ENCODE measurements around the gene MAP7D2.

The MAP7D2 gene

GRCh38 chrX:20112022-20112774, 4.5 kb downstream of the MAP7D2 start:
- H3K4me1 ChIP-seq (ENCODE audit: control insufficient read depth, insufficient read depth, low read length) = no peaks in the 10 kb centered on the region
- no peaks in the 10 kb centered on the region for H3K9me3 ChIP-seq (replicated peaks; ENCODE audit: low read length)
- no peak overlapping the region for H3K4me2 ChIP-seq (ENCODE audit: low read length)
- no peaks in the 10 kb centered on the region for H3K36me3 ChIP-seq (ENCODE audit: insufficient read depth, low read length)
- H3K9ac ChIP-seq (ENCODE audit: low read depth, low read length) = no peak overlapping the region
- peaks cover 27% of the 10 kb centered on the region for H3K27me3 ChIP-seq (ENCODE audit: control insufficient read depth, insufficient read depth, low read length)
- no peak overlapping the region for H3K4me3 ChIP-seq (ENCODE audit: low read length)

DNA sequence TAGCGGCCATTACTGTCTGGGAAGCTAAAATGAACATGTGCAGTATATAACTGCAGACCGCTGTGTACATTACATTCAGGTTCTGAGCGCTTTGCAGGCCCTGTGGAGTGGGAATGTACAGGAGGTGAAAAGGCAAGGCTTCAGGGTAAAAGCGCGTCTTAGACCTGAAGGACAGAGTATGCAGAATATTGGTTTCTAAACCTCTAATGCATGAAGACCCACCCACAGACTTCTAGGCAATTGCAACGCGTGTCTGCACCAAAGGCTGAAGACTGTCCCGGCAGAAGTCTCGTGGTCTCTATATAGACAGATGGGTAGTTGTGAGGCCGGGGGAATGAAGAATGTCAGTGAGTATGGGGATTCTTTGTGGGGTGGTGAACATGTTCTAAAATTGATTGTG, 5.4 kb downstream of the MAP7D2 start:
- Histone ChIP-seq H3K4me2 (ENCODE audit: low read length) (no peak overlapping the region), H3K4me3 (ENCODE audit: low read length) (no peak overlapping the region), H3K36me3 (ENCODE audit: insufficient read depth, low read length) (no peaks in the 10 kb centered on the region), H3K9me3 (replicated peaks; ENCODE audit: low read length) (no peaks in the 10 kb centered on the region), H3K27me3 (ENCODE audit: control insufficient read depth, insufficient read depth, low read length) (peaks cover 18% of the 10 kb centered on the region), H3K4me1 (ENCODE audit: control insufficient read depth, insufficient read depth, low read length) (no peaks in the 10 kb centered on the region), H3K9ac (ENCODE audit: low read depth, low read length) (no peak overlapping the region)

GRCh38 chrX:20101934-20102581, 14.6 kb downstream of the MAP7D2 start:
- Histone ChIP-seq H3K4me1 (ENCODE audit: control insufficient read depth, insufficient read depth, low read length) (no peaks in the 10 kb centered on the region), H3K36me3 (ENCODE audit: insufficient read depth, low read length) (no peaks in the 10 kb centered on the region), H3K27me3 (ENCODE audit: control insufficient read depth, insufficient read depth, low read length) (peaks cover 22% of the 10 kb centered on the region), H3K4me3 (ENCODE audit: low read length) (no peak overlapping the region), H3K4me2 (ENCODE audit: low read length) (no peak overlapping the region), H3K9ac (ENCODE audit: low read depth, low read length) (no peak overlapping the region), H3K9me3 (replicated peaks; ENCODE audit: low read length) (no peaks in the 10 kb centered on the region)

GRCh38 chrX:20091499-20091898, 25.2 kb downstream of the MAP7D2 start:
- H3K27me3 ChIP-seq (ENCODE audit: control insufficient read depth, insufficient read depth, low read length) = peaks cover 11% of the 10 kb centered on the region
- no peaks in the 10 kb centered on the region for H3K9me3 ChIP-seq (replicated peaks; ENCODE audit: low read length)
- H3K4me2 ChIP-seq (ENCODE audit: low read length) = no peak overlapping the region
- H3K36me3 ChIP-seq (ENCODE audit: insufficient read depth, low read length) = no peaks in the 10 kb centered on the region
- H3K9ac ChIP-seq (ENCODE audit: low read depth, low read length) = no peak overlapping the region
- H3K4me1 ChIP-seq (ENCODE audit: control insufficient read depth, insufficient read depth, low read length) = no peaks in the 10 kb centered on the region
- H3K4me3 ChIP-seq (ENCODE audit: low read length) = no peak overlapping the region

DNA sequence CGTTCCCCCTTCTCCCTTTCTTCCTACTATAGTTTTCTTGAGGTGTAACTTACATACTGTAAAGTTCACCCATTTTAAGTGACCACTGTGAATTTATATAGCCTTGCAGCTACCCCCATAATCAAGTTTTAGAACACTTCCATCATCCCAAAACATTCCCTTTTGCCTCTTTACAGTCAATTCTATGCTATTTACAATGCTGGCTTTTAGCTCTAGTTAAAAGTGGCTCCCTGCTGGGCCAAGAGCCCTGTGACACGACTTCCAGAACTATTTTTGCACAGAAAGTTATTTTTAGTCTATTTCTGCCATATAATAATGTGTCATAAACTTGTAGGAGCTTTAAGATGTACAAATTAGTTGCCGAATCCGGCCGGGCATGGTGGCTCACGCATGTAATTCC, 26.9 kb downstream of the MAP7D2 start:
- no peak overlapping the region for H3K4me2 ChIP-seq (ENCODE audit: low read length)
- H3K9me3 ChIP-seq (replicated peaks; ENCODE audit: low read length) = no peaks in the 10 kb centered on the region
- no peaks in the 10 kb centered on the region for H3K4me1 ChIP-seq (ENCODE audit: control insufficient read depth, insufficient read depth, low read length)
- peaks cover 11% of the 10 kb centered on the region for H3K27me3 ChIP-seq (ENCODE audit: control insufficient read depth, insufficient read depth, low read length)
- H3K4me3 ChIP-seq (ENCODE audit: low read length) = no peak overlapping the region
- no peak overlapping the region for H3K9ac ChIP-seq (ENCODE audit: low read depth, low read length)
- H3K36me3 ChIP-seq (ENCODE audit: insufficient read depth, low read length) = no peaks in the 10 kb centered on the region

DNA sequence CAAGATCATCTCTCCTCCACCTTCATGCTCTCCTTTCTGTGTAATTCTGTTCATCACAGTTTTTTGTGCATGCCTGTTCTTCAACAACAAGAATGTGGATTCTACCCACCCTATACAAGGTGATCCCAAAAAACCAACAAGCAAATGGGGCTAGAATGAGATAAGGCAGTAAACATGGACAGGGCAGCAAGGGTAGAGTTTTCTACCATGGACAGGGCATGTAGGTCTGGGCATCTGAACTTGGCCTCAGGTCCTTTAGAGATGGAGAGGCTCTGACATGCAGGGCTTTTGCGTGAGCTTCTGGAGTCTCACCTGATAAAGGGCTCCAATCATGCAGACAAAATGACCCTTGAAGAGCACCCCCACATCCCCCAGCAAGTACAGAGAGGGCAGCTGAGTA, 36.4 kb downstream of the MAP7D2 start:
- Histone ChIP-seq H3K9me3 (replicated peaks; ENCODE audit: low read length) (no peaks in the 10 kb centered on the region), H3K4me2 (ENCODE audit: low read length) (no peak overlapping the region), H3K9ac (ENCODE audit: low read depth, low read length) (no peak overlapping the region), H3K4me1 (ENCODE audit: control insufficient read depth, insufficient read depth, low read length) (no peaks in the 10 kb centered on the region), H3K4me3 (ENCODE audit: low read length) (no peak overlapping the region), H3K27me3 (ENCODE audit: control insufficient read depth, insufficient read depth, low read length) (peaks cover 27% of the 10 kb centered on the region), H3K36me3 (ENCODE audit: insufficient read depth, low read length) (no peaks in the 10 kb centered on the region)

- Histone ChIP-seq H3K4me2 (ENCODE audit: low read length) (no peak overlapping the region), H3K27me3 (ENCODE audit: control insufficient read depth, insufficient read depth, low read length) (peaks cover 3% of the 10 kb centered on the region), H3K4me3 (ENCODE audit: low read length) (no peak overlapping the region)
These were observed 45.1 kb downstream of the MAP7D2 start for GRCh38 chrX:20071511-20072079.

DNA sequence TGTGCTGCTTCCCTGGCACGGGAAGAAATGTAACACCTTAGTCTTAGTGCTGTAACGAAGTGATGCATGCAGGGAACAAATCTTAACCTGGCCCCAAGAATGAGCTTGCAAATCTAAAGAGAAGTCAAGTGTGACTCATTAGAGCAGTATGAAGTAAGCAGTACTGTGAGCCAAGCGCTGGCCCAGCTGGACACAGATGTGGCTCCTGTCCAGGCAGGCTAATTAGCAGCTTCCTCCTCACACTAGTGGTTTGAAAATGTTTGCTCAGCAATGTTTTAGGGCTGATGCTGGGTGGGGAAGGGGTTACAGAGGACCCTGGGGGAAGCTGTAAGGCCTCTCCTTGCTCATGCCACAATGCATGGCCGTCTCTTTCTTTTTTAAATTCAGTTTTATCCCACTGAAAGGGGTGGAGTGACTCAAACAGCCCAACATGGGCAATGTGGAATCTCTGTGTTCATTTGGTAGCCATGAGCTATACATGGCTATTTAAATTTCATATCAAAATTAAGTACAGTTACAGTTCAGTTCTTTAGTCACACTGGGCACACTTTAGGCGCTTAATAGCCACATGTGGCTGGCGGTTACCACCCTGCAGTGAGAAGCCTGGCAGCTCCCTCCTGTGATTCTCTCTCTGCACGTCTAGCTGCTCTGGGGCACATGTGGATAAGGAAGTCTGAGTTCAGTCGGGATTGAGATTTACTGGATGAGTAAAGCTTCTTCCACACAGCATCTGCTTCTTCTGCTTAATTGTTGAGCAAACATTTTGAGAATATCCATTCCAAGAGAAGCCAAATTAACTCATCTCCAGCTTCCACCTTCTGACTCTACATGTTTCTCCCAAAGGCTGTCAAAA, 48.8 kb downstream of the MAP7D2 start:
- Histone ChIP-seq H3K27me3 (ENCODE audit: control insufficient read depth, insufficient read depth, low read length) (no peaks in the 10 kb centered on the region), H3K4me2 (ENCODE audit: low read length) (peak overlapping the region; percentile 56), H3K9me3 (replicated peaks; ENCODE audit: low read length) (no peaks in the 10 kb centered on the region), H3K4me3 (ENCODE audit: low read length) (no peak overlapping the region), H3K9ac (ENCODE audit: low read depth, low read length) (no peak overlapping the region), H3K36me3 (ENCODE audit: insufficient read depth, low read length) (no peaks in the 10 kb centered on the region), H3K4me1 (ENCODE audit: control insufficient read depth, insufficient read depth, low read length) (peaks cover 16% of the 10 kb centered on the region)

More at GRCh38 chrX:20071511-20072079, 45.1 kb downstream of the MAP7D2 start:
- H3K9ac ChIP-seq (ENCODE audit: low read depth, low read length) = no peak overlapping the region
- H3K4me1 ChIP-seq (ENCODE audit: control insufficient read depth, insufficient read depth, low read length) = peaks cover 16% of the 10 kb centered on the region
- H3K36me3 ChIP-seq (ENCODE audit: insufficient read depth, low read length) = no peaks in the 10 kb centered on the region
- no peaks in the 10 kb centered on the region for H3K9me3 ChIP-seq (replicated peaks; ENCODE audit: low read length)

GRCh38 chrX:20066968-20067708, 49.6 kb downstream of the MAP7D2 start:
- Histone ChIP-seq H3K9ac (ENCODE audit: low read depth, low read length) (no peak overlapping the region), H3K36me3 (ENCODE audit: insufficient read depth, low read length) (no peaks in the 10 kb centered on the region), H3K4me3 (ENCODE audit: low read length) (no peak overlapping the region), H3K27me3 (ENCODE audit: control insufficient read depth, insufficient read depth, low read length) (no peaks in the 10 kb centered on the region), H3K4me1 (ENCODE audit: control insufficient read depth, insufficient read depth, low read length) (peaks cover 17% of the 10 kb centered on the region), H3K4me2 (ENCODE audit: low read length) (peak overlapping the region; percentile 56), H3K9me3 (replicated peaks; ENCODE audit: low read length) (no peaks in the 10 kb centered on the region)

GRCh38 chrX:20063716-20064351, 52.9 kb downstream of the MAP7D2 start:
- no peaks in the 10 kb centered on the region for H3K27me3 ChIP-seq (ENCODE audit: control insufficient read depth, insufficient read depth, low read length)
- H3K4me2 ChIP-seq (ENCODE audit: low read length) = no peak overlapping the region
- H3K4me3 ChIP-seq (ENCODE audit: low read length) = no peak overlapping the region
- no peak overlapping the region for H3K9ac ChIP-seq (ENCODE audit: low read depth, low read length)
- H3K4me1 ChIP-seq (ENCODE audit: control insufficient read depth, insufficient read depth, low read length) = peaks cover 27% of the 10 kb centered on the region
- H3K9me3 ChIP-seq (replicated peaks; ENCODE audit: low read length) = no peaks in the 10 kb centered on the region
- no peaks in the 10 kb centered on the region for H3K36me3 ChIP-seq (ENCODE audit: insufficient read depth, low read length)

Data from skeletal muscle satellite cell (primary cell).